ENCODE measurements around the gene RRBP1.

- TF ChIP-seq CTCF (IDR thresholded peaks at IDR 0.05), result no peak
- TF ChIP-seq POLR2A (IDR thresholded peaks at IDR 0.05), result no peak
Measured at GRCh38 chr20:17645010-17645409, 37.0 kb downstream of the RRBP1 start.
